HepG2 (cell line): ENCODE results near the gene MAN2A1. TPM values are rescaled to one million over a fixed set of nuclear protein-coding genes. Genes with fewer than 3 reads are reported as not detected.
A peak's percentile ranks its signal among the peaks of the same experiment; 100 is the strongest.

Experiments
- EZH2 ChIP-seq: conservative IDR thresholded peaks from 2 replicates; pipeline ENCODE4 v1.6.1; 2012; ENCODE audit warnings: mild to moderate bottlenecking, low read depth, low read length, moderate library complexity
- GRHL1 ChIP-seq: sonication (generic); formaldehyde crosslinking; conservative IDR thresholded peaks from 2 replicates; pipeline ENCODE4 v1.8.0; 2022; ENCODE audit warnings: missing genetic modification reagents
- JUND ChIP-seq: sonication (generic); formaldehyde crosslinking; IDR thresholded peaks from 2 replicates; pipeline ENCODE4 v1.8.0; 2022; ENCODE audit warnings: mild to moderate bottlenecking, missing genetic modification reagents
- KDM2A ChIP-seq: sonication (generic); formaldehyde crosslinking; IDR thresholded peaks from 2 replicates; pipeline ENCODE4 v1.4.0; 2020; ENCODE audit warnings: low read depth, missing genetic modification reagents, borderline replicate concordance
- MYPOP ChIP-seq: sonication (generic); formaldehyde crosslinking; IDR thresholded peaks from 2 replicates; pipeline ENCODE4 v1.8.1; 2023; ENCODE audit warnings: mild to moderate bottlenecking, moderate library complexity, missing genetic modification reagents
- NONO ChIP-seq, 2 experiments: fragments of 450-650 bp in 1 of 2; sonication (generic) in 1 of 2; formaldehyde crosslinking in 1 of 2; IDR thresholded peaks in 1 of 2; conservative IDR thresholded peaks in 1 of 2; 2 replicates each; pipeline versions ENCODE4 v1.6.1 to v1.8.0; 2017 to 2022; ENCODE audit warnings: mild to moderate bottlenecking in 1 of 2, missing genetic modification reagents in 1 of 2, moderate library complexity in 1 of 2
- NR2F6 ChIP-seq, 2 experiments: IDR thresholded peaks; 2 replicates each; pipeline ENCODE4 v1.6.1; 2016; ENCODE audit warnings: antibody characterized with exemption in 1 of 2, mild to moderate bottlenecking in 1 of 2
- NRL ChIP-seq: sonication (generic); formaldehyde crosslinking; IDR thresholded peaks from 2 replicates; pipeline ENCODE4 v1.5.0; 2020; ENCODE audit warnings: missing genetic modification reagents, mild to moderate bottlenecking, moderate library complexity, borderline replicate concordance
- PAF1 ChIP-seq: IDR thresholded peaks from 2 replicates; pipeline ENCODE4 v1.6.1; 2016; ENCODE audit warnings: missing genetic modification reagents, missing compliant biosample characterization
- PRDM10 ChIP-seq: sonication (generic); formaldehyde crosslinking; IDR thresholded peaks from 2 replicates; pipeline ENCODE4 v1.4.0; 2020; ENCODE audit warnings: low read depth, missing genetic modification reagents
- RXRB ChIP-seq: IDR thresholded peaks from 2 replicates; pipeline ENCODE4 v1.6.1; 2016; ENCODE audit warnings: borderline replicate concordance, missing genetic modification reagents, missing compliant biosample characterization
- TFE3 ChIP-seq: IDR thresholded peaks from 2 replicates; pipeline ENCODE4 v1.6.1; 2016
- ZBTB46 ChIP-seq: sonication (generic); formaldehyde crosslinking; IDR thresholded peaks from 2 replicates; pipeline ENCODE4 v1.4.0; 2020; ENCODE audit warnings: mild to moderate bottlenecking, missing genetic modification reagents, borderline replicate concordance
- ZNF343 ChIP-seq: sonication (generic); formaldehyde crosslinking; IDR thresholded peaks from 2 replicates; pipeline ENCODE4 v1.4.0; 2020; ENCODE audit warnings: mild to moderate bottlenecking, missing genetic modification reagents
- ZNF772 ChIP-seq: sonication (generic); formaldehyde crosslinking; IDR thresholded peaks from 2 replicates; pipeline ENCODE4 v1.5.0; 2020; ENCODE audit warnings: mild to moderate bottlenecking, missing genetic modification reagents
- ZNF883 ChIP-seq: sonication (generic); formaldehyde crosslinking; IDR thresholded peaks from 2 replicates; pipeline ENCODE4 v1.5.1; 2020; ENCODE audit warnings: mild to moderate bottlenecking, missing genetic modification reagents; ENCODE audit errors: not compliant biosample characterization
- polyA plus RNA-seq, 8 experiments: library from polyadenylated mRNA; depleted of rRNA in 3 of 8; stranded (reverse) in 7 of 8; unstranded in 1 of 8; fragments of >200 nt; fragmentation: Illumina TruSeq in 4 of 8; extraction: Trizol in 4 of 8; gene quantifications; 2 replicates each; pipeline versions ENCODE4 v1.2.1 to v1.2.3, GENCODE V29; 2011 to 2016; ENCODE audit warnings: low read depth in 4 of 8, missing spikeins in 1 of 8, mixed read lengths in 1 of 8; ENCODE audit not compliant: insufficient read depth in 1 of 8
- total RNA-seq, 5 experiments: library from RNA; depleted of rRNA; stranded (reverse); fragments of >200 nt; fragmentation: Illumina TruSeq; extraction: Trizol; gene quantifications; 2 replicates each; pipeline ENCODE4 v1.2.3, GENCODE V29; 2016; ENCODE audit warnings: low read depth in 1 of 5

MAN2A1 gene
- total and polyA plus RNA-seq, 2 of the 13 experiments (the other 11 are each of a cell fraction or from before 2014, with no cell fraction given) = 56.2 to 80.5 TPM

DNA sequence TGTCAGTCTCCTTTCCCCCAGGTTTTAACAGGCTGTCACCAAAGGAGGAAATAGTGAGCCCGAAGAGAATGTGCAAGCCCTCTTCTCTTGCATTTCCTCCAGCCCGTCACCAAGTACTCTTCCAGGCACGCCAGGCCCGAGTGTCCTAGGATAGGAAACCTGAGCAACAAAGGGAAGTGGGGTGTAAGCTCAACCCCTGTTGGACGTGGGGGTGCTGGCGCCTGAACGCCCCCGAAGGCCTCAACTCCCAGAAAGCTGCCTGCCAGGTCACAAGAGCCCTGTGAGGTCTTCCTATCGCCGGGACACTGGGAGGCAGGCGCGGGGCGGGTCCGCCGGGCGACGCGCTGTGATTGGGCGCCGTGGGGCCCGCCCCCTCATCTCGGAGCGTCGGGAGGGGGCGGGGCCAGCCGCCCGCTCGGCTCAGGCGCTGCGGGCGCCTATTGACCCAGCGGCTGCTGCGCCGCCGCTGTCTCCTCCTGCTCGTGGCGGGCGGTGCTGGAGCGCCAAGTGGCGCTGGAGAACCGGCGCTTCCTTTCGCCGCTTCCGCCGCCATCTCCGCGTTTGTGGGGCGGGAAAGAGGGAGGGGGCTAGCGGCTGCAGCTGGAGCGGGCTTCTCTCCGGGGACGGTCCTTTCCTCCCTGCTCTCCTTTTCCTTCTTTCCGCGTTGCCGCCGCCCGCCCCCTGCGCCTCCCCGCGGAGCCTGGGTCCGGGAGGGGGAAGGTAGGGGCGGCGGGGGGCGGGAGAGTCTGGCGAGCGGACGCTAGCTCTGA is 572 bp upstream of the MAN2A1 start (continued):
- TF ChIP-seq TFE3 (CRISPR knock-in tag) (no peak), NONO (IDR thresholded peaks at IDR 0.05) (no peak), NONO (CRISPR knock-in tag; conservative IDR thresholded peaks at IDR 0.05) (peak; percentile 81), MYPOP (peak; percentile 82), KDM2A (CRISPR knock-in tag) (peak; percentile 66), PRDM10 (CRISPR knock-in tag) (peak; percentile 39; the same call in 1 of the 2 replicates), ZNF883 (no peak), ZBTB46 (no peak), ZNF343 (no peak), NR2F6 (IDR thresholded peaks at IDR 0.05) (no peak; the same call in 1 of the 2 replicates), NR2F6 (CRISPR knock-in tag; IDR thresholded peaks at IDR 0.05) (no peak), RXRB (0 out of 2 replicates have a peak, but pooled peaks have one; percentile 6), GRHL1 (CRISPR knock-in tag) (no peak), ZNF772 (CRISPR knock-in tag) (peak; percentile 73), NRL (CRISPR knock-in tag) (no peak; the same call in 1 of the 2 replicates), PAF1 (CRISPR knock-in tag) (no peak), EZH2 (no peak), JUND (CRISPR knock-in tag) (no peak)
